GM12878 (cell line): ENCODE data around the gene PADI3. TPM values are rescaled to one million over a fixed set of nuclear protein-coding genes. Genes with fewer than 3 reads are reported as not detected.

ENCODE experiments used
- ATAC-seq: fragments of 200-7000 bp; cut with Tn5 transposase; 3 replicates; pipeline ENCODE4 v1.9.1; 2020; ENCODE audit warnings: mild to moderate bottlenecking, moderate library complexity
- BruUV-seq: library from RNA; stranded (reverse); fragments of 400-500 nt; replicated peaks from 2 replicates; lab custom pipeline; 2021; lab: Mats Ljungman, UMichigan
- CTCF ChIA-PET: fragments of 300-600 bp; sonication (Branson Sonifier 250); formaldehyde crosslinking; extraction: SDS; loops from one replicate; lab custom pipeline; 2021; ENCODE audit warnings: inconsistent platforms; lab: Yijun Ruan, JAX
- POLR2A ChIA-PET: fragments of 350-600 bp; formaldehyde crosslinking; extraction: SDS; loops from one replicate; lab custom pipeline; 2021; ENCODE audit warnings: inconsistent platforms; lab: Charles Lee
- RAD21 ChIA-PET: fragments of 300-600 bp; sonication (Branson Sonifier 250); formaldehyde crosslinking; loops from one replicate; lab custom pipeline; 2023; ENCODE audit warnings: antibody characterized with exemption; ENCODE audit not compliant: unreplicated experiment; lab: Charles Lee
- SMC1A ChIA-PET: fragments of 300-600 bp; sonication (Branson Sonifier 250); formaldehyde crosslinking; loops from one replicate; lab custom pipeline; 2023; ENCODE audit not compliant: unreplicated experiment, uncharacterized antibody; lab: Charles Lee
- DNase-seq: peaks from one replicate; pipeline ENCODE4 v3.0.0-alpha.2; 2011; ENCODE audit warnings: low read depth, low spot score
- FAIRE-seq: peaks from 3 replicates; lab custom pipeline; 2011; peaks lifted over from hg19 to GRCh38; lab: Jason Lieb, UNC
- H2AFZ ChIP-seq: 2 replicates; pipeline ENCODE4 v1.6.0; 2011; ENCODE audit warnings: low read depth, low read length, control low read depth; ENCODE audit not compliant: control insufficient read depth
- H3K27ac ChIP-seq: 2 replicates; pipeline ENCODE4 v1.5.1; 2011; ENCODE audit warnings: control low read depth; ENCODE audit not compliant: control insufficient read depth, insufficient read depth
- H3K27me3 ChIP-seq, 2 experiments: replicated peaks in 1 of 2; 2 replicates each; pipeline versions ENCODE4 v1.6.0 to v1.6.1; 2011; ENCODE audit warnings: low read length in 1 of 2; ENCODE audit not compliant: control insufficient read depth in 2 of 2, insufficient read depth in 2 of 2
- H3K36me3 ChIP-seq, 2 experiments: 2 replicates each; pipeline ENCODE4 v1.5.1; 2011; ENCODE audit warnings: low read length in 1 of 2; ENCODE audit not compliant: control insufficient read depth in 2 of 2, insufficient read depth in 2 of 2
- H3K4me1 ChIP-seq: 2 replicates; pipeline ENCODE4 v1.6.1; 2011; ENCODE audit warnings: mild to moderate bottlenecking, low read length, moderate library complexity, mixed read lengths; ENCODE audit not compliant: control insufficient read depth, insufficient read depth
- H3K4me2 ChIP-seq: 2 replicates; pipeline ENCODE4 v1.6.0; 2011; ENCODE audit warnings: control low read depth; ENCODE audit not compliant: control insufficient read depth, insufficient read depth
- H3K4me3 ChIP-seq: fragments of 200-600 bp; sonication (generic); 2 replicates; pipeline ENCODE4 v1.5.1; 2016
- H3K79me2 ChIP-seq: 2 replicates; pipeline ENCODE4 v1.6.0; 2011; ENCODE audit warnings: low read length; ENCODE audit not compliant: control insufficient read depth, insufficient read depth
- H3K9ac ChIP-seq: 2 replicates; pipeline ENCODE4 v1.8.0; 2011; ENCODE audit warnings: low read length, control low read depth, mixed read lengths; ENCODE audit not compliant: control insufficient read depth, insufficient read depth
- H3K9me3 ChIP-seq: replicated peaks from 3 replicates; pipeline ENCODE4 v1.5.1; 2011; ENCODE audit warnings: mild to moderate bottlenecking, low read length; ENCODE audit not compliant: control insufficient read depth, insufficient read depth
- H4K20me1 ChIP-seq: 2 replicates; pipeline ENCODE4 v1.6.0; 2011; ENCODE audit not compliant: control insufficient read depth, insufficient read depth
- BMI1 ChIP-seq: fragments of 450-650 bp; IDR thresholded peaks from 2 replicates; pipeline ENCODE4 v1.6.1; 2016; ENCODE audit warnings: mild to moderate bottlenecking, moderate library complexity, borderline replicate concordance
- DPF2 ChIP-seq: fragments of 450-650 bp; IDR thresholded peaks from 2 replicates; pipeline ENCODE4 v1.6.1; 2017; ENCODE audit warnings: mild to moderate bottlenecking
- FOS ChIP-seq: IDR thresholded peaks from 3 replicates; pipeline ENCODE4 v1.6.1; 2011; ENCODE audit warnings: borderline replicate concordance; ENCODE audit not compliant: insufficient read length; ENCODE audit errors: extremely low read depth
- GABPA ChIP-seq: IDR thresholded peaks from 2 replicates; pipeline ENCODE4 v1.6.1; 2014; ENCODE audit warnings: antibody characterized with exemption, low read depth, mild to moderate bottlenecking, inconsistent platforms
- MAX ChIP-seq: IDR thresholded peaks from 2 replicates; pipeline ENCODE4 v1.6.1; 2012; ENCODE audit warnings: low read depth, low read length, improper control_type of control experiment
- NFYB ChIP-seq: IDR thresholded peaks from 2 replicates; pipeline ENCODE4 v1.6.1; 2011; ENCODE audit warnings: low read depth, mild to moderate bottlenecking, low read length, improper control_type of control experiment, moderate library complexity; ENCODE audit not compliant: insufficient read depth
- RAD21 ChIP-seq: IDR thresholded peaks from 2 replicates; pipeline ENCODE4 v1.6.1; 2011; ENCODE audit warnings: mild to moderate bottlenecking, low read depth, low read length, moderate library complexity; ENCODE audit not compliant: insufficient read depth
- RELB ChIP-seq: fragments of 450-650 bp; IDR thresholded peaks from 2 replicates; pipeline ENCODE4 v1.6.1; 2017; ENCODE audit warnings: low read depth, mild to moderate bottlenecking, moderate library complexity
- SKIL ChIP-seq: fragments of 450-650 bp; IDR thresholded peaks from 2 replicates; pipeline ENCODE4 v1.6.1; 2017; ENCODE audit warnings: mild to moderate bottlenecking, low read depth, inconsistent platforms; ENCODE audit not compliant: poor library complexity, severe bottlenecking
- SMC3 ChIP-seq: IDR thresholded peaks from 2 replicates; pipeline ENCODE4 v1.6.1; 2011; ENCODE audit warnings: low read length, improper control_type of control experiment, borderline replicate concordance
- STAT3 ChIP-seq: IDR thresholded peaks from 2 replicates; pipeline ENCODE4 v1.6.1; 2011; ENCODE audit warnings: low read depth, low read length, improper control_type of control experiment
- ZBED1 ChIP-seq: IDR thresholded peaks from 2 replicates; pipeline ENCODE4 v1.6.1; 2016; ENCODE audit warnings: borderline replicate concordance
- WGBS: methylation state at CpG from one replicate; pipeline ENCODE4 v1.1.6; 2016; ENCODE audit warnings: low lambda C conversion rate; ENCODE audit not compliant: insufficient replicate concordance, insufficient coverage; ENCODE audit errors: missing lambda C conversion rate; 5-methylcytosine and 5-hydroxymethylcytosine counted together
- in situ Hi-C: fragments of 300-500 bp; cut with MboI; formaldehyde crosslinking; loops from 9 replicates; pipeline ENCODE4 v1.14.3; 2018; ENCODE audit warnings: mixed read lengths
- intact Hi-C: fragments of 100-400 bp; cut with micrococcal nuclease; formaldehyde crosslinking; loops from one replicate; pipeline ENCODE4 v1.14.2; 2022; ENCODE audit not compliant: unreplicated experiment
- polyA plus RNA-seq, 11 experiments: library from polyadenylated mRNA; depleted of rRNA in 4 of 11; unstranded in 6 of 11; stranded (reverse) in 5 of 11; fragments of >200 nt; fragmentation: Nextera tagmentation in 4 of 11; fragmentation: Illumina TruSeq in 1 of 11; extraction: Ambion mirVana in 4 of 11; extraction: Trizol in 1 of 11; gene quantifications; 1 replicate in 1 of 11; 2 replicates in 10 of 11; pipeline versions ENCODE4 v1.2.1 to v1.2.3, GENCODE V29; 2011 to 2016; ENCODE audit warnings: inconsistent platforms in 2 of 11, missing spikeins in 2 of 11, low read depth in 1 of 11
- total RNA-seq, 4 experiments: library from RNA; depleted of rRNA in 3 of 4; stranded (reverse); fragments of >200 nt in 3 of 4; fragmentation: Illumina TruSeq in 1 of 4; extraction: Trizol in 1 of 4; gene quantifications; 2 replicates each; pipeline versions ENCODE4 v1.2.1 to v1.2.3, GENCODE V29; 2013 to 2021

PADI3 gene
- total and polyA plus RNA-seq, 10 of the 15 experiments (the other 5 are each of a cell fraction or from before 2014, with no cell fraction given) = 0.01 TPM; not detected in 9

DNA sequence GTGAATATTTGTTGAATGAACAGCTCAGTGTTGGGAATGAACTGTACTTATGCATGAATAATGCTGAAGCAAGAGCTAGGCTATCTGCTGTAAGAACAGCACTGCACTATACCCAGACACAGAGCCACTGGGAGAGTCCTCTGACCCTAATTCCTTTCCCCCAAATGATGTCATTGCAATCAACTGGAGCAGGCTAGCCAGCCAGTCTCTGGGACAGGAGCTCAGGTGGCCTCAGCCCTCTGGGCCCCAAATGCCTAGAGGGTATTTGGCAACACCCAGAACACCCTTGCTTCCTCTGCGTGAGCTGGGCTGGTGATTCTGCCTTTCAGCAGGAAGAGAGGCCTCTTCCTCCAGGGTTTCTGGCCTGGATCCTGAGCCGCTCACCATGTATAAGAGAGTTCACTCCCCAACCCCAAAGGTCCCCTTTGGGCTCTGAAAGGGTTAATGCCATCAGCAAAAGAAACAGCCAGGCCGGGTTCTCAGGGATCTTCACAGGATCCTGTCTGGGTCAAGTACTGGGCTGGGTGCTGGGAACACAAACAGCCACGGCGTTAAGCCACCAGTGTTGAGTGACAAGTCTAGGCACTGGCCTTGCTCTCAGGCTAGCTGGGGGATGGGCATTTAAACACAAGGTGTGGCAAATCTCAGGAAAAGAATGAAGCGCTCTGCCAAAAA is 55.4 kb downstream of the PADI3 start:
- POLR2A ChIA-PET = no interaction called here
- intact Hi-C loops = no loop called here
- Histone ChIP-seq H3K9me3 (no peaks in the 10 kb centered on the region; the same call in 2 of the 3 replicates), H3K4me1 (no peaks in the 10 kb centered on the region), H2AFZ (no peak overlapping the region), H3K4me2 (no peak overlapping the region), H3K9ac (no peak overlapping the region), H4K20me1 (no peaks in the 10 kb centered on the region), H3K79me2 (no peaks in the 10 kb centered on the region), H3K4me3 (no peak overlapping the region), H3K27me3 (no peaks in the 10 kb centered on the region; a peak in 1 of 4 replicates), H3K36me3 (no peaks in the 10 kb centered on the region), H3K27ac (no peak overlapping the region)
- BruUV-seq = no TSS peak
- SMC1A ChIA-PET = no interaction called here
- CTCF ChIA-PET = no interaction called here
- WGBS = 32% methylated on average over 6 of the region's 6 CpGs
- in situ Hi-C loops = no loop called here
- FAIRE-seq (no peak), DNase-seq (no peak), ATAC-seq (no peak)
- RAD21 ChIA-PET = no interaction called here
- no peak for TF ChIP-seq RELB
- TF ChIP-seq MAX = no peak
- TF ChIP-seq STAT3 = no peak
- TF ChIP-seq BMI1 = no peak
- TF ChIP-seq RAD21 = no peak
- TF ChIP-seq SMC3 = no peak
- TF ChIP-seq ZBED1 = no peak
- TF ChIP-seq GABPA = no peak
- TF ChIP-seq DPF2 = no peak
- TF ChIP-seq SKIL = no peak
- no peak for TF ChIP-seq FOS
- TF ChIP-seq NFYB = no peak
